NCI-H187 treated with DMSO at 0.1 percent for 48 hours (cell line): ENCODE results near the gene SEC24D.

Experiments used
- DNase-seq: peaks from one replicate; lab custom pipeline; 2025; lab: John Stamatoyannopoulos, UW

The SEC24D gene

DNA sequence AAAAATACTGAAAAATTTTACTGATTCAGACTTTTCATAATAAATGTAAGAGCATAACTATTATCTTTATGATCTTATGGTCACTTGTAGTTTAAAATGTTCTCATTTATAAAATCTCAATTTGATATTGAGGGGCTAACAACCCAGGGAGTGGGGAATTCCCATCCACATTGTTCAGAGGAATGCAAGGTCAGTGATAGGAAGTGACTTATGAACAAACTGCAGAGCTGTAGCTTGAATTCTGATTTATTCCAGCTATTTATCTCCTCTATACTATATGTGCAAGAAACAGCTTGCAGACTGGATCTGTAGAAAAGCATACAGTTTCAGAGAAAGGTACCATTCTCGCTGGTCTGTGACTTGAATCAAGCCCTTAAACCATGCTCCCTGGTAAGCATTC is 61.6 kb downstream of the SEC24D start:
- DNase-seq, result no peak

DNA sequence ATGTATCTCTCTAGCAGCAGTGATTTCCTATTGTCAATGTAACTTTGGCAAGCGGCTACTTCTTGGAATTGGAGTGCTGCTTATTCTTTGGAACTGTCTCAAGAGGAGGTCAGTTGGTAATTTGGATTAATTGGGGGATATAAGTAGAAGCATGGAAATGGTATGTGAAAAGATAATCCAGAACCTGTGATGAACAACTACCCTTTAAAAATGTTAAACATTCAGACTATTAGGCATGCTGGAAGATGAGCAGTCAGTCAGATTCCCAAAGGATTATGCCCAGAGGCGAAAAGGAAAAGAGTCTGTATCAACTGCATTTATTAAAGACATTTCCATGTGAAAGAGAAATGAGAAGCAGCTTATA is 62.5 kb downstream of the SEC24D start:
- no peak for DNase-seq

DNA sequence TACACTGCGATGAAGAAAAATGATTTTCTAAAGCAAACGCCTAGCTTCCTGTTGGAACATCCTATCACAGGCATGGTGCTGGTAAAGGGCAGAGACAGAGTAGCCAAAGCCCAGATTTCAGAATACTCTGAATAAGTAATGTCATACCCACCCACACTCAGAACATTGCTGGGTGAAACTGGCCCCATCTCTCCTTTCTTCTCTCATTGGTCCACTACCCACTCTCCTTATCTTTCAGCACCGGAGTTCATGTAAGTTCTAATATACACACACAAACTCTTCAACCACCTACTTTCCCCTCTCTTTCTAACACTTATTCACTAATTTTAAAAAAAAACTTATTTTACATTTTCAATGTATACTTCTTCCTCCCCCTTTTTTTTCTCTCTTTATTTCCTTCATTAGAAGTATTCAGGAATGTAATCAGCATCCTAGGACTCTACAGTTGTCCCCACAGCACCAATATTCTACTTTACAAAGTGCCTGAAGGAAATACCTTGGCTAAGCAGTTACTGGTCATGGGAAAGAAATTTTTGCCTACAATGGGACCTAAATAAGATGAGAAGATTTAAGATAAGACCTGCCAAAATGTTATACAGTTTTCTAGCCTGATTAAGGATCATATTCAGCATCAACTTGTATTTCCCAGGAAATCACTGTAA is 63.0 kb downstream of the SEC24D start:
- no peak for DNase-seq

DNA sequence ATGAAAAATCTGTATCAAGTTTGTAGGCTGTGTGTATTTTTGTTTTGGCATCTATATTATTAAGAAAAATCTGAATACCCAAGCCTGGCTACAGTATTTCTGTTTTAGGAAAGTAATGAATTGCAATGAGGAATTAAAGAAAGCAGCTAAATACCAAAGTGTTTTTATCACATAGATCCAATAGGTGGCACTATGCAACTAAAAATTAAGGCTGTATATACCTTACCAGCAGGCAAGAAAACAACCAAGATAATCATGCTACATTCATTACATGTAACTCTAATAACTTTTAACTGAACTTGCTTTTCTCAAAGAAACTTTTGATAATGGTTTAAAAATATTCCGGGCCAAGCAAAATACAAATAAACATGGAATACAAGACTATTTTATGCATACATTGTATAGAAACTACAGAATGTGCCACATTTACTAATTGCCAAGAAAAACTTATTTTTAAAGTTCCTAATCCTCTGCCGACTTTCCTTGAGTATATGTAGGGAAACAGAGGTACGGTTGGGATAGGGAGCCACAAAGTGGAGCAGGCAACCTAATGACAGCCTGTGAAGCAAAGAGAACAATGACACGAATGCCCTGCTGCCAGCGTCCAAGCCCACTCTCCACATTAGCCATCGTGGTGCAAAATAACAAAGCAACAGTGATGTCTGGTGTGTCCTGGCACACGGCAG is 63.7 kb downstream of the SEC24D start:
- no peak for DNase-seq

DNA sequence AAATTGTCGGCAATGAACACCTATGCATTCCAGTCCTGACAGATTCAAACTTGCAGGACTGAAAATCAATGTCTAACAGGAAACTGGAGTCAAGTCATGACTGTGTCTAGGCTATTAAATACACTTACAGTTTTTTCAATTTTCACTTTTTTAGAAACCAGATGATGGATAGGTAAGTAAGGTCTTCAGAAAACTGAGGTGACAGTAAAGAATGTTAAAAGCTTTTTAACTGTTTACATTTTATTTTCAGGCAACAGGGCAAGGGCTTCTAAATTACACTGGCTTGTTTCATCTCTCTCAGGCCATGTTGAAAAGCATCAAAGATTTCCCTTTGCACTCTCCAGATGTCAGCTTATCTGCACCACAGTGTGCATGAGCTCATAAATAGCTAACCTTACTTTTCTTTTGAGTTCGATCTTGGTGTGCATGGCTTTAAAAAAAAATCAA is 65.2 kb downstream of the SEC24D start:
- DNase-seq, result no peak

DNA sequence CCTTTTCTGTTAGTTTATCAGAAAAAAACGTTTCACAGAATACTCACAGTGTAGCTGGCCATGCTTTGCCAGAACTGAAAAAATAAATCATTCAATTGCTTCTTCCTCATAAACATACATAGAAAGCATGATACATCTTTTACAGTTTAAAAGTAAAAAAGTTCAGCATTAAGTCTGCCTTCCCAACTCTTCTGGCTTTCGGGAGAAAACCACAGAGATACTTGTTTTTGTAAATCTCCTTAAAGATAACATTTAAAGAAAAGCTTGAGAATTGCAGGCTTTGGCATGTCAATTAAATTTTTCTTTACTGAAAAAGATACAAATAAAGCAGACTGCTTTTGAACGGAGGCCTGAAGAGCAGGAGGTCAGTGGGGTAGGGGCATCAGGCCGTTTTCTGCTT is 66.8 kb downstream of the SEC24D start:
- no peak for DNase-seq

DNA sequence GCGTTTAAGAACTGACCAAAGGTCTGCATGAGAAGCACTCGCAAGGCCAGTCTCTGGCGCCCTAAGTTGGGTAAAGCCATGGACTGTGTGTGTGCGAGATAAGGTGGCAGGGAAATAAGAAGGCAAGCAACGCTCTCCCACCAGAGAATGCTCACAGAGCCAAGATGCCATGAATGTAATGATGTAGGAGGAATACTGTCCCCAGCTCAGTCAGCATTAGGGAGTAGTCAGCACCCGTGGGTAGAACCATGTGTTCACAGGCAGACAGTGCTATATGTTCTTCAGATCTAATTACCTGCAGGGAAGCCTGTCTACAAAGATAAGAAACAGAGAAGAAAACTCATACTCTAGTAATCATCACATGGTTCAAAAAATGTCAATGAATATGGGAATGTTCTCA is 68.8 kb downstream of the SEC24D start:
- DNase-seq, result no peak

DNA sequence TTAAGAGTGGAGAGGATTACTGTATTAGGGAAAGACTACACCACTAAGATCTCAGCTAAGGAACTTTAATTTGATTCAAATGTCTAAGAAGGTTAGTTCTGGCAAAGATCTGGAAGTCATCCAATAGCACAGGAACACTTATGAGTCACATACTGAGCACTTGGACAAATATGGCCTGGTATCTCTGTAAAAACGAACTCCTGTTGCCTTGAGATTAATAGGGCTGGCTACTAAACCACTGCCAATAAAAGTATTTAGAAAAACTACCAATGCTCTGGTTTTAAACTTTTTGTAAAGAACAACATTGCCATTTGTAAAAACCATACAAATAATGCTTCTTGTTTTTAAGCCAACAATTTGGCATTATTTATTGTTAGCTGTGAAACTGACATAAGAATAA is 70.5 kb downstream of the SEC24D start:
- DNase-seq, result no peak

DNA sequence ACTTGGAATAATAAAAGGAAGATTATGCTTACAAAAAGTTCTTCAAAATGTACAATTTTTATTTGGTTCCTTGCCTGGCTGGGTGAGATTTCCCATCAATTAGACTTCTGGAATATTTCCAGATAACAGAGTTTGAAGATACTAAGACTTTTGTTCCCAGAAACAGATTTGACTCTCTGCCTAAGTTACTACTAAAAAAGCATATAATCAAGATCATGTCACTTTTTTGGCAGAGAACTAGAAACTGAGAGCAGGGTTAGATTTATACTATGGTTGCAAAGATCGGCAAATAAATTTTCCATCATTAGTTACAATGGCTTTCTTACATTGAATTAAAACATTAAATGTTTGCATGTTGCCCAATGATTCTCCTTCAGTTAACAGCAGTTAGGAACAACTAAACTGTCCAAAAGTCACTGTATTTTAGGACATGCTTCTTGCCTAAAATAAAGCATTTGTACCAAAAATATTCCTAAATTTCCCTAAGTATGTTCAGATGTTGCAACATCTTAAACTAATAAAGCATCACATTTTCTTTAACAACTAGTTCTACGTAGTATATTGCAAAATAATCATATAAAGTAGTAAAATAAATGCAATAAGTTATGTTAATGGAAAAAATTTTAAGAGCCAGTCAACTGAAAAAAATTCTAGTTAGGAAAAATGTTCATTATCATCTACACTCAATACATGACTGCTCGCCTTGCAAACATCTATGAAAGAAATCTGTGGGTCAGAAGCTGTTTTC is 73.0 kb downstream of the SEC24D start:
- DNase-seq, result no peak

DNA sequence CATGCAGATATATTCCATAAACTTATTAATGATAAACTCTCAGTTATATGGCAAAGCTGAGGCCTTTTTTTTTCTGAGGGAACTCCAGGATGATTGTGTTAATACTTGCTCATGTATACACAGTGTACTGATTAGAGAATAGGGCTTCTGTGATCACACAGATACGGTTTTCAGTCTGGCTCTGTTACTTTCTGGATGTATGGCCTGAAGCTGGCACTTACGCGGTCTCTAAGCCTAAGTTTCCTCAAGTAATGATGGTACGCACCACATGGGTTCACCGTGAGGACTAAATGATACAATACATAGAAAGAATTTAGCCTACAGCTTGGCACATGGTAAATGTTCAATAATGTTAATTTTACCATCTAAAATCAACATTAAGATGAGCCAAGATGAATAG is 73.8 kb downstream of the SEC24D start:
- no peak for DNase-seq

DNA sequence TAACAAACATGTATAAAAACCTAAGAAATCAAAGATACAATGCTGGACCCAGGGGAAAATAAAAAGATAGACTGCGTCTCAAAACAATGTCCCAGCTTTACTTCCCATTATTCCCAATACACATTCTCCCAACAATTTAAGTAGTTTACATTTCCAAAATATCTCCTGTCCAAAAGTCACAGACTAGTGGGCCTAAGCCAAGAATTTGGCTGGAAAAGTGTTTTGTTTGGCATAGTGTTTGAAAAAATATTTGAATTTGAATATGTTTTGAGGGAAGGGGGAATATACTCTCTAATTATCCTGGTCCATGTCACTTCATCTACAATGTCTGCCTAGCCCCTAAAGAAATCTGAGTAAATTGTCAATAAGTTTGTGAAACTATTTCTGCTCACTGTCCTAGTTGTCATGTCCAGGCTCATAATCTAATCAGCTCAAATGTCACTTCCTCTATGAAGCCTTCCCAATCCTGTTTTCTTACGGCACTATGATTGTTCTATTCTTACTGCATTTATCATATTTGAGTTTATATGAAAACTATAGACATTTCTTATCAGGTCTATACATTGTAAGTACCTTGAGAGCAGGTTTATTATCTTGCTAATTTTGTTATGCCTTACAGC is 74.4 kb downstream of the SEC24D start:
- no peak for DNase-seq

DNA sequence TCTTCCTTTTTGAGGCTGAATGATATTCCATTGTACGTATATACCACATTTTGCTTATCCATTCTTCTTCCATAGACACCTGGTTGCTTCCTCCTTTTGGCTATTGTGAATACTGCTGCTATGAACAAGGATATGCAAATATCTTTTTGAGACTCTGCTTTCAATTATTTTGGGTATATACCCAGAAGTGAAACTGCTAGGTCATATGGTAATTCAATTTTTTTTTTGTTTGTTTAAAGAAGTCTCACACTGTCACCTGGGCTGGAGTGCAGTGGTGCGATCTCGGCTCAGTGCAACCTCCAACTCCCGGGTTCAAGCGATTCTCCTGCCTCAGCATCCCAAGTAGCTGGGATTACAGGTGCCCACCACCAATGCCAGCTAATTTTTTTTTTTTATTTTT is 75.4 kb downstream of the SEC24D start:
- no peak for DNase-seq

DNA sequence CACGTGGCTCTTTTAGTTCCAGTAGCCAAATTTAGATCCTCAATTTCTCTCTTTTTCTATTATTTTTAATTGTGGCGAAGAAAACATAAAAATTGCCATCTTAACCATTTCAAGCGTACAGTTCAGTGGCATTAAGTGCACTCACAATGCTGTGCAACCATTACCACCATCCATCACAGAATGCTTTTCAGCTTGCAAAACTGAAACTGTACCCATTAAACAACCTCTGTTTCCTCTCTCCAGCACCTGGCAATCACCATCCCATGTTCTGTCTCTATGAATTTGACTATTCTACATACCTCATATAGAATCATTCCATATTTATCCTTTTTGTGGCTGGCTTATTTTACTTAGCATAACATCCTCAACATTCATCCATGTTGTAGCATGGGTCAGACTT is 75.8 kb downstream of the SEC24D start:
- no peak for DNase-seq

DNA sequence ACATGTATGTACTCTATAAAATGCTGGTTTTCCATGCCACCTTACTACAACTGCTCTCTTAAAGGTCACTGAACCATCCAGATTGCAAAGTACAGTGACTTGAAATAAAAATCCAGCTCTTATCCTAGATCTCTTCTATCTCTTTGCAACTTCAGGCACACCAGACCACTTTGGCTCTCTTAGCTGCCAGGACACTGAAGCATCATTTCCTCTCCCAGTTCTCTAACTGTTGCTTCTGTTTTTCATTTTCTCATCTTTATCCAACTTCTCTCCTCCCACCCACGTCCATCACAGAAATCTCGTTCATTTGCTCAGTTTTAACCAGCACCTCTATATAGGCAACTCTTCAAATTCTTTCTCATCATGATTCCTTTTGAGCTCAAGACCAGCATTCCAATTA is 76.4 kb downstream of the SEC24D start:
- no peak for DNase-seq

DNA sequence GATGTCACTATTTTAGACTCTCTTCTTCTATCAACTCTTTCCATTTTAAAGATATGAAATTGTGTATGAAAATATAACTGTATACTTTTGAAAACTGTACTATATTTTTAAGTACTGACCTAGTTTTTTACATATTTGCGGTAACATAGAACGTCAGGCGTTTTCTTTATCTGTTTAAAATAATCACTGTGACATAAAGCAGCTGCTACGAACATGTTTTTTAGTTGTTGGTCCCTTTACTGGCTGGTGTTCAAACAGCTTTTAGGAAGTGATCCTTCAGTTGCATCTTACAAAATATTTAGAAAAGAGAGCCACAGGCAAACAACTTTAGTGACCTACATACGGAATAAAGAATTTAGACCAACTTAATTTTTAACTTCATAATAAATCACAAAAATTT is 77.6 kb downstream of the SEC24D start:
- DNase-seq, result no peak

DNA sequence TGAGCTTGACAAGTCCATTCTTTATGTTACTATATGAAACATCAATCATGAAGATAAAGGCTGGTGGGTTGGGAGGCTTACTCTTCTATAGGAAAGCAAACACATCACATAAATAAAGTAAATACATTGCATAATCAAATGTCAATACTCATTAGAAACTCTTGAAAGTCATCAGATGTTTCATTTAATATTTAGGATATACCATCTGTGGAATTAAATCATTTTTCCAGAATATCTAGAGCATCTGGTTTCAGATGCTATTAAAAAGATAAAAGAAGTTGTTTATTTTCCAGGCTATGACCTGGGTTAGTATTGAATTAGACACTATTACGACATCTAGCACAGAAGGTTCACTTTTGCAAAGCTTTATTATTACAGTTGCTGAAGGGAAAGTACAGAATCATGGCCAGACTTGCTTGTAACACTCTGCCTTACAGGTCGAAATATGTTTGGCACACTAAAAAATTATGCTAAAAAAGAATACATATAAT is 78.1 kb downstream of the SEC24D start:
- no peak for DNase-seq

DNA sequence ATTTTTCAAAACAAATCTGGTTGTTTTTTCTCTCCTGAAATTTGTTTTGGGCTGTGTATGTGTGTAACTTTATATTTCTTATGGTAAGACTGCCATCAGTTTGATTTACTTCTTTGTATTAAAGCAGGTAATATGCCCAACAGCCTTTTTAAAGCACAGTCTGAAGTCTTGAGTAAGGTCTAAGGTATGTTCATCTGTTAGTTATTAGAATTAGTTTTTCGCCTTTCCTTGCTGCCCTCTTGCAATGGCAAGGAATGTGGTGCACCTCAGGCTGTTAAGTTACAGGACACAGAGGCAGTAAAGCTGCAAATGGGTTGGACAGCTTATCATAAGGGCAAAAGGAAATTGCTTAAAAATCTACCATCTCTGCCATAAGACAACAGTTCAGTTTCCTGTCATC is 79.0 kb downstream of the SEC24D start:
- DNase-seq, result no peak

DNA sequence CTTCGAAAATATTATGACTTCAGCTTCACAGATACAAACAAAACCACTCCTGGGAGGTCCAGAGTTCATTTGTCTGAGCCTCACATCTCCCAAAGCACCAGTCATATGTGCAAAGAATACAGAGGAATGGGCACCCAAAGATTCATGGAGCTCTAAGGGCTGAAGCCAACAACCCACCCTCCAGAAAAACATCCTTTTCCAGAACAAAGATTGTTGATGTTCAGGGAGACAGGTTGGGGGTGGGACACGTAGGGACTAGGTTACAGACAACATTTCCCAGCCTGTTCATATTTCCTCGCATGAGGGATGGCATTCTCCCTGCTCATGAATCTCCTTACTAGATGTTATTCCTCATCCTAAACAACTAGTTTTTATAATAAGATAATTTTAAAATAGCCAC is 79.5 kb downstream of the SEC24D start:
- no peak for DNase-seq

DNA sequence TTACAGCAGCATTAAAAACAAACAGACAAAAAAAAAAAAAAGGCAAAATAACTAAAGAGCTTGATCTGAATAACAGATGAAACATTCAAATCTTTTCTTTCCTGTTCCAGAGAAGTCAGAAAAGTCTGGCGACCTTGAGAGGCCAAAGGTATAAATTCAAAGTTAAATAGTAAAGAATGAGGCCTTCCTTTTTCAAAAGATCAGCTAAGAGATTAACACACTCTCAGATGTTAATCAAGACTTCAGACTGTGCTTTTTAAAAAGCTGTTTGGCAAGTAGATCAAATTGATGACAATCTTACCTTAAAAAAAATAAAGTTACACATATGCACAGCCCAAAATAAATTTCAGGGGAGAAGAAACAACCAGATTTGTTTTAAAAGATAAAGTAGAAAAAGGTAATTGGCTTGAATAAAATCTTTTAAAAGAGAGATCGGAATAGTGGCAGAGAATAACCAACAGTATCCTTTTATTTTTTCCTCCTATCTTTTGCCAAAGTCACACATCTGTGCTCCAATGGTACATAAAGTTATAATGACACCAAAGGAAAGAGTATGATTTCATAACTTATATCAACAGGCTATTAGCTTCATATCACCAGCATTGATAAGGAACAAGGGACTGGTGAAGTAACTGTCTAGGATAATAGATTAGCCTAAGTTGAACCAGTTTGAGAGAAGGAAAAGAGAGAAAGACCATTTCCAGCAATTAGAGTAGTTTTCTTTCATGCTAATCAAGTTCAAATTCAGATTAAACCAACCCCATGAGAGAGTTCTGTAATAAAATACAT is 80.3 kb downstream of the SEC24D start:
- no peak for DNase-seq

DNA sequence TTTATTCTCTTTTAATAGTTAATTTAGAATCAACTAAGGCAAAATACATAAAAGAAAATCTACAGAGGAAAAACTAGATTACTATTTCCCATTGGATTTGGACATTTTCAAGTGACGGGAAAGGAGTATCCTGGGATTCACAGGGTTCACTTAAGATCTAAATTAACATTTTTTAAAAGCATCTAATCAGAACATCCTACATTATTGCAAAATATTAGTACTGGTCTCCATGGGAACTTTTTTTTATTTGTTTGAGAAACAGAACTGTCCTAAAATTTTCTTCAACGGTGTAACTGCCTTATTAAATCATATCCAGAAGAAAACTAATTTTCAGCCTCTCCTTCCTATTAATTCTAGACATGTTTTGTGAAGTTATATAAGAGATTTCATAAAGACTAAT is 81.0 kb downstream of the SEC24D start:
- DNase-seq, result no peak

DNA sequence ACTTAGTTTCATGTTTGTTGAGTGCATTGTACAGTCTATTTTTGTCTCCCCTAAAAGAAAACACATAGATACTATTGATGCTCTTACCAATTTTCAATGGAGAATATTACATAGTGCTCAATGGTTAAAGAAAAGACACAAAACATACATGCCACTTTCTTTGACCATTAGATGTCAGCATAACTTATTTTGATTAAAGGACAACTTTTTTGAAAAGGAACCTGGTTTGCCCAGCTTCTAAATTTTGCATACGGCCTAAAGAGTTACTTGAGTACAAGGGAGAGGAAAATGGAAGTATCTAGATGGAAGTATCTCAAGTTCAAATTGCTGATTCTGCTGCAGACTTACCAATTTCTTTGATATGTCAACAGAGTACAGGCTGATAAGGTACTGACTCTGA is 82.2 kb downstream of the SEC24D start:
- DNase-seq, result no peak

DNA sequence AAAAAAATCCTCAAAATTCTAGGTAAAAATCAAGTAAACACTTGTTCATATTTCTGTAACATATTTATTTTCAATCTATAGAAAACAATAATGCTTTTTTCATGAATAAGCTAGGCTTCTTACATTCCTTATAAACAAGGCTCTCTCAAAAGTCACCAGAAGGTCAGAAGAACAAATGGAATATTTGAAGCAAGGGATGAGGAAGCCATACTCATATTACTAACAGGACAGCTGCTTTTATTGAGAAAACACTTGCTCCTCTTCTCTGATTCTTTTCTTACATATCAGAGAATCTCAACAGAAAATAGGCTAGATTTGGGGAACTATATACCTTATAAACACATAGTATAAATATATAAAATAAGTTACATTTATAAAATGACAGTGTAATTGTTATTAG is 82.8 kb downstream of the SEC24D start:
- no peak for DNase-seq
